ENCODE measurements around the gene SGTA. TPM values are rescaled to one million over a fixed set of nuclear protein-coding genes. Genes with fewer than 3 reads are reported as not detected.

SGTA gene
- polyA plus RNA-seq, 2 donors: 42.5 to 56.1 TPM

DNA sequence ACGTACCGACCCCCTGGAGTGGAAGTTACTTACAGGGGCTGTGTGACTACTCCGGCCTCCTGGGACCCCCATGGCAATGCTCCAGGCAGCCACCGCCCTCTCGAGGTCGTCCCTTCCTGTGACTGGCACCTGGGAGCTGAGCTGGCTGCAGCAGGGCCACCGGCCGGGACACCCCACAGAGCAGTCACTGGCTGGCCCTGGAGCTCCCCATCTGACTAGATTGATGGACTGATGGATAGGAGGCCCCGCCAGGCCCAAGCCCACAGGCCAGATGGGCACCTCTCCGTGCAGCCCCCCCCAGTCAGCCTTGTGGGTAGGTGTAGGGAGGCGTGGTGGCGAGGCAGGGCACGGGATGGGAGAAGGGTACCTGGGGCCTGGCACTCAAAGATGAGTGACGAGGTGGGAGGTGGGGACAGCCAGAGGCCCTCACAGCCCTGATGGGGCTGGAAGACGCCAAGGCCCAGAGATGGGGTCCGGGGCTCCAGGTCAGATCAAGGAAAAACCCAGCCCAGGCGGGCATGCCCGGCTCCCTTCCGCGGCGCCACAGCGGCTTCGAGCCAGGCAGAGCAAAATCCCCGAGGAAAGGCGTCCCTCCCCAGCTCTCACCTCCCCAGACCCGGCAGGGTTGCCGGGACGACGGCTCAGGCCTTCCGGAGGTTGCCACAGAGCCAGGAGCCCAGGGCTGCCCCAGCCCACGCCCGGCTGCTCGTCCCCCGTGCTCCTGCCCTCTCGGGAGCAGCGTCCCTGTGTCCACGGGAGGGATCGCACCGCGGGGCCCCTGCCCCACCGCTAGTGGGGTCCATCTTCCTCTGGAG is 51.7 kb downstream of the SGTA start:
- no peaks in the 10 kb centered on the region for H3K27me3 ChIP-seq (ENCODE audit: control insufficient read depth in 1 of 2, insufficient read depth in 2 of 2, low read length in 2 of 2)
- H3K36me3 ChIP-seq (ENCODE audit: control insufficient read depth in 2 of 2, insufficient read depth in 2 of 2, low read length in 1 of 2): peaks cover 5 to 28% of the 10 kb centered on the region in 2 donors
- no peak overlapping the region for H3K27ac ChIP-seq (ENCODE audit: low read depth in 2 of 2, low read length in 1 of 2)
- no peak overlapping the region for H3K4me3 ChIP-seq (ENCODE audit: low read depth in 1 of 2, low read length in 2 of 2)
- WGBS, 2 donors: 87 to 91% methylated on average over 35 to 41 of the region's 41 CpGs
- peaks cover 3 to 14% of the 10 kb centered on the region in 2 donors for H3K4me1 ChIP-seq (ENCODE audit: control insufficient read depth in 2 of 2, insufficient read depth in 2 of 2, low read length in 1 of 2)
- H3K9me3 ChIP-seq (ENCODE audit: control insufficient read depth in 2 of 2, insufficient read depth in 1 of 2, low read depth in 1 of 2, low read length in 1 of 2): peaks cover 0 to 4% of the 10 kb centered on the region in 2 donors

DNA sequence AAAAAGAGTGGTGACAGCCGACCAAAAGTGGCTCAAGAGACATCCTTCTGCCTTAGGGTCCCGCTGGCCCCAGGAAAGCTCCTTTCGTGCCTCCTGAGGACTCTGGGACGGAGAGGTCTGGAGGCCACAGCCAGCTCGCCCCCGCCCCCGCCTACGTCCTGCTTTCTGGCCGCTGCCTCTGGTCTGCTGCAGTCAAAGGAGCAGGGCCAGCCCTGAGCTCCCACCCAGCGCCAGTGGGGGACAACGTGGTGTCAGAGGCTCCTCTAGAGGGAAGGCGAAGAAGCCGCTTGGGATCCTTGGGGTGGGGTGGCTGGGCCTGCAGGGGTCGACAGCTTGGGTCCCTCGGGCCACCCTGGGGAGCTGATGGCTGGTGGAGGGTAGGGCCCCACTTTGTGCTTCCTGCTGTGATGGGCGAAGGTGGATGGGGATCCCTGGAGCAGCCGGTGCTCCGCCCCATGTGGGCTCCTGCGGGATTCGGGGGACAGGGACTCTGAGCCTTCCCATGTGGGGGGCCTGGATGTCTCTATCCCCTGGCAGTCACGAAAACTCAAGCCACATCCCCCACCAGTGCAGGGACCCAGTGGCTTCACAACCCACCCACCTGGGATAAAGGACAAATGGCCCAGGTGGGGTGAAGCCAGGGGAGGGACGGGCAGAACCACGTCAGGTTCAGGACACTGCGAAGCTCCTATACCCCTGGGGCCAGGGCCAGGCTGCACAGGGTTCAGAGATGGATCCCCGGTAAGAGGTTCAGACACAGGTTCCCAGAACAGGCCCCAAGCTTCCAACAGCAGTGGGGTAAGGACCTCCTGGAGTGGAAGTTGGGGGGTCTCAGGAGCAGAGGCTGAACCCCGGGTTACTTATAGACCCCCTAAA is 52.9 kb downstream of the SGTA start:
- Histone ChIP-seq H3K36me3 (ENCODE audit: control insufficient read depth in 2 of 2, insufficient read depth in 2 of 2, low read length in 1 of 2) (peaks cover 0 to 20% of the 10 kb centered on the region in 2 donors), H3K4me1 (ENCODE audit: control insufficient read depth in 2 of 2, insufficient read depth in 2 of 2, low read length in 1 of 2) (peaks cover 3 to 14% of the 10 kb centered on the region in 2 donors), H3K9me3 (ENCODE audit: control insufficient read depth in 2 of 2, insufficient read depth in 1 of 2, low read depth in 1 of 2, low read length in 1 of 2) (no peaks in the 10 kb centered on the region), H3K27ac (ENCODE audit: low read depth in 2 of 2, low read length in 1 of 2) (no peak overlapping the region), H3K4me3 (ENCODE audit: low read depth in 1 of 2, low read length in 2 of 2) (no peak overlapping the region), H3K27me3 (ENCODE audit: control insufficient read depth in 1 of 2, insufficient read depth in 2 of 2, low read length in 2 of 2) (peaks cover 0 to 3% of the 10 kb centered on the region in 2 donors)
- WGBS, 2 donors: 89 to 90% methylated on average over 26 of the region's 26 CpGs

DNA sequence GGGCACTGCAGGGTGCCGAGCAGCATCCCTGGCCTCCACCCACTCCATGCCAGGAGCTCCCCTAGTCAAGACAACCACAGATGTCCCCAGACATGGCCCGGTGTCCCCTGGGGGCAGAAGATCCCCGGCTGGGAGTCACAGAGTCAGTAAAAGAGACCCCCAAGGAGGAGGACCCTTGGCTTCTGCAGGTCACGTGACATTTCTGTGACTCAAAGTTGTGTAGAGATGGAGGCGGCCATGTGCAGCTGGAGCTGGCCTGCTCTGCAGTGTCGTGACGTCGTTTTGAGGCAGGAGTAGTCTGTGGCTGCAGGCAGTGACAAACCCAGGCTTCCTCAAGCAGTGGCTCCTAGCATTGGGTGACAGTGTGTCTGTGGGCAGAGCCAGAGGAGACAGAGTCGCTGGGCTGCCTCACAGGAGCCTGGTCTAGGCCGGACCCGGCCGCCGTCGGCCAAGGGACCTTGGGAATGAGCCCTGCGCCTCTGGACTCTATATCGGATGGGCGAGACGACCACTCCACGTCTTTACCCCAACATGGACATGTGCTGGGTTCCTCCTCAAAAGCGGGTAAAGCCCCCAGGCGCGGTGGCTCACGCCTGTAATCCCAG is 54.2 kb downstream of the SGTA start:
- WGBS, 2 donors: 83 to 84% methylated on average over 23 of the region's 23 CpGs
- Histone ChIP-seq H3K27me3 (ENCODE audit: control insufficient read depth in 1 of 2, insufficient read depth in 2 of 2, low read length in 2 of 2) (peaks cover 0 to 3% of the 10 kb centered on the region in 2 donors), H3K36me3 (ENCODE audit: control insufficient read depth in 2 of 2, insufficient read depth in 2 of 2, low read length in 1 of 2) (peaks cover 0 to 13% of the 10 kb centered on the region in 2 donors), H3K27ac (ENCODE audit: low read depth in 2 of 2, low read length in 1 of 2) (no peak overlapping the region), H3K4me1 (ENCODE audit: control insufficient read depth in 2 of 2, insufficient read depth in 2 of 2, low read length in 1 of 2) (peaks cover 3 to 8% of the 10 kb centered on the region in 2 donors), H3K4me3 (ENCODE audit: low read depth in 1 of 2, low read length in 2 of 2) (no peak overlapping the region), H3K9me3 (ENCODE audit: control insufficient read depth in 2 of 2, insufficient read depth in 1 of 2, low read depth in 1 of 2, low read length in 1 of 2) (no peaks in the 10 kb centered on the region)

DNA sequence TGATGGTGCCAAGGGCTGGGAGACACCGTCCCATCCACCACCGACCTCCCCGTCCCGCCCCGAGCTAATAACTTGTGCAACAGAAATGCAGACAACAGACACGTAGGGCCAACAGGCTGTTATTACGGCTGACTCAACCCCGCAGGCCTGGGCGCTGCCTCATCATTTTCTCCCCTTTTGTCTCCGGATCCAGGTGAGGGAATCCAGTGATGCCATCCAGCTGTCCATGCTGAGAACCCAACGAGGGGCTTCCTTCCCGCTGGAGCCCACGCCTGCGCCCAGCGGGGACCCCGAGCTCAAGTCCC is 55.5 kb downstream of the SGTA start:
- H3K4me1 ChIP-seq (ENCODE audit: control insufficient read depth in 2 of 2, insufficient read depth in 2 of 2, low read length in 1 of 2): peaks cover 7 to 10% of the 10 kb centered on the region in 2 donors
- H3K9me3 ChIP-seq (ENCODE audit: control insufficient read depth in 2 of 2, insufficient read depth in 1 of 2, low read depth in 1 of 2, low read length in 1 of 2): no peaks in the 10 kb centered on the region
- H3K27me3 ChIP-seq (ENCODE audit: control insufficient read depth in 1 of 2, insufficient read depth in 2 of 2, low read length in 2 of 2): peaks cover 0 to 3% of the 10 kb centered on the region in 2 donors
- no peak overlapping the region for H3K27ac ChIP-seq (ENCODE audit: low read depth in 2 of 2, low read length in 1 of 2)
- no peak overlapping the region for H3K4me3 ChIP-seq (ENCODE audit: low read depth in 1 of 2, low read length in 2 of 2)
- WGBS, 2 donors: 47 to 62% methylated on average over 16 of the region's 16 CpGs
- H3K36me3 ChIP-seq (ENCODE audit: control insufficient read depth in 2 of 2, insufficient read depth in 2 of 2, low read length in 1 of 2): peaks cover 0 to 8% of the 10 kb centered on the region in 2 donors

DNA sequence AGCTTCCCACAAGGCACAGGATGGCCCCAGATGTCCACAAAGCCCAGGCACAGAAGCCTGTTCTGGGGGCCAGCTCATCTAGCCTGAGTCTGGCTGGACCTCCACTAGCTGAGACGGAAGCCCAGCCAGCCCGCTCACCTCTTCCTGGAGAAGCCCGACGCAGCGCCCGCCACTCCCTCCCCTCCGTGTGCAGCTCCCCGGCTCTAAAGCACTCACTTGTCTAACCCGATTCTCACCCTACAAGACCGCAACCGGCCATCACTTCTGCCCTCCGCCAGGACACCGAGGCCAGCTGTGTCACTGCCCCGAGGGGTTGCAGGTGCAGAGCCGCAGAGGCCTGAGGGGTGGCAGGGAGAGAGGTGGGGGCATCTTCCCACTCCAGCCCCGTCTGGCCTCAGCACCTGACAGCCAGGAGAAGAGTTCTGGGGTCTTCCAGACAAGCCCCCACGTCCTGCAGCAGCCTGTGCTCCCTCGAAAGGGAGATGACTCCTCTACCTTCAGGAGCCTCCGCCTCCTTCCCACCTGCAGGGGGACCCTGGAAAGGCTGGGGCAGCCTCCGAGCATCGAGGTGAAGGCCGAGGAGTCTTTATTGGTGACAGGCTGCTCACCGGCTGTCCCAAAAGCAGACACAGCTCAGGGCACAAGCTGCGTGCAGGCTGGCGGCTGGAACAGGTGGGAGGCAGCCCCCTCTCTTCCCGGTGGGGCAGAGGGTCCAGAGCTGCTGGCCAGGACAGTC is 56.0 kb downstream of the SGTA start:
- peaks cover 0 to 4% of the 10 kb centered on the region in 2 donors for H3K36me3 ChIP-seq (ENCODE audit: control insufficient read depth in 2 of 2, insufficient read depth in 2 of 2, low read length in 1 of 2)
- H3K4me3 ChIP-seq (ENCODE audit: low read depth in 1 of 2, low read length in 2 of 2): no peak overlapping the region
- peaks cover 7 to 11% of the 10 kb centered on the region in 2 donors for H3K4me1 ChIP-seq (ENCODE audit: control insufficient read depth in 2 of 2, insufficient read depth in 2 of 2, low read length in 1 of 2)
- no peak overlapping the region for H3K27ac ChIP-seq (ENCODE audit: low read depth in 2 of 2, low read length in 1 of 2)
- H3K9me3 ChIP-seq (ENCODE audit: control insufficient read depth in 2 of 2, insufficient read depth in 1 of 2, low read depth in 1 of 2, low read length in 1 of 2): no peaks in the 10 kb centered on the region
- peaks cover 0 to 3% of the 10 kb centered on the region in 2 donors for H3K27me3 ChIP-seq (ENCODE audit: control insufficient read depth in 1 of 2, insufficient read depth in 2 of 2, low read length in 2 of 2)
- WGBS, 2 donors: 13 to 18% methylated on average over 26 of the region's 26 CpGs

GRCh38 chr19:2726160-2726855 is 56.8 kb downstream of the SGTA start:
- H3K4me1 ChIP-seq (ENCODE audit: control insufficient read depth in 2 of 2, insufficient read depth in 2 of 2, low read length in 1 of 2): peaks cover 7 to 11% of the 10 kb centered on the region in 2 donors

DNA sequence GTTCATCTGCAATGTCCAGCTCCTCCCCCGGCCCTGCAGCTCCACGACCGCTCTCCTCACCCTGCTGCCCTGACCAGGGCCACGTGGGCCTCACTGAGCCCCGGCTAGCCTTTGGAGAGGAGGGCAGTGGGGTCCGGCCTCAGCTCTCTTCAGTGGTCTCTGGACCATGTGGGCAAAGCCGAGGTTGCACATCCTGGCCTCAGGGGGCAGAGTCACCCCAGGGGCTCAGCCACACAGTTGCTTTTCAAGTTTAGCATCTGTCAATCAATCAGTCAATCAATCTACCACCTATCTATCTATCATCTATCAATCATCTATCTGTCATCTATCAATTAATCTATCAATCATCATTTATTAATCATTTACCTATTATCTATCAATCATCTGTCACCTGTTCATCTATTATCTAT is 58.9 kb downstream of the SGTA start:
- Histone ChIP-seq H3K36me3 (ENCODE audit: control insufficient read depth in 2 of 2, insufficient read depth in 2 of 2, low read length in 1 of 2) (no peaks in the 10 kb centered on the region), H3K4me3 (ENCODE audit: low read depth in 1 of 2, low read length in 2 of 2) (no peak overlapping the region), H3K9me3 (ENCODE audit: control insufficient read depth in 2 of 2, insufficient read depth in 1 of 2, low read depth in 1 of 2, low read length in 1 of 2) (no peaks in the 10 kb centered on the region), H3K27me3 (ENCODE audit: control insufficient read depth in 1 of 2, insufficient read depth in 2 of 2, low read length in 2 of 2) (peaks cover 0 to 3% of the 10 kb centered on the region in 2 donors), H3K4me1 (ENCODE audit: control insufficient read depth in 2 of 2, insufficient read depth in 2 of 2, low read length in 1 of 2) (peaks cover 11 to 15% of the 10 kb centered on the region in 2 donors), H3K27ac (ENCODE audit: low read depth in 2 of 2, low read length in 1 of 2) (no peak overlapping the region)
- WGBS, 2 donors: 64 to 65% methylated on average over 7 of the region's 7 CpGs

More at GRCh38 chr19:2726160-2726855, 56.8 kb downstream of the SGTA start:
- no peaks in the 10 kb centered on the region for H3K9me3 ChIP-seq (ENCODE audit: control insufficient read depth in 2 of 2, insufficient read depth in 1 of 2, low read depth in 1 of 2, low read length in 1 of 2)
- no peak overlapping the region for H3K4me3 ChIP-seq (ENCODE audit: low read depth in 1 of 2, low read length in 2 of 2)
- H3K27ac ChIP-seq (ENCODE audit: low read depth in 2 of 2, low read length in 1 of 2): no peak overlapping the region
- 64 to 68% methylated on average over 14 to 15 of the region's 15 CpGs for WGBS, 2 donors
- H3K36me3 ChIP-seq (ENCODE audit: control insufficient read depth in 2 of 2, insufficient read depth in 2 of 2, low read length in 1 of 2): no peaks in the 10 kb centered on the region
- H3K27me3 ChIP-seq (ENCODE audit: control insufficient read depth in 1 of 2, insufficient read depth in 2 of 2, low read length in 2 of 2): peaks cover 0 to 3% of the 10 kb centered on the region in 2 donors

- Histone ChIP-seq H3K27me3 (ENCODE audit: control insufficient read depth in 1 of 2, insufficient read depth in 2 of 2, low read length in 2 of 2) (peaks cover 0 to 3% of the 10 kb centered on the region in 2 donors), H3K4me1 (ENCODE audit: control insufficient read depth in 2 of 2, insufficient read depth in 2 of 2, low read length in 1 of 2) (peaks cover 11 to 15% of the 10 kb centered on the region in 2 donors), H3K9me3 (ENCODE audit: control insufficient read depth in 2 of 2, insufficient read depth in 1 of 2, low read depth in 1 of 2, low read length in 1 of 2) (no peaks in the 10 kb centered on the region), H3K36me3 (ENCODE audit: control insufficient read depth in 2 of 2, insufficient read depth in 2 of 2, low read length in 1 of 2) (no peaks in the 10 kb centered on the region), H3K4me3 (ENCODE audit: low read depth in 1 of 2, low read length in 2 of 2) (no peak overlapping the region), H3K27ac (ENCODE audit: low read depth in 2 of 2, low read length in 1 of 2) (peak overlapping the region in 1 of 2 donors; percentile 39)
- WGBS, 2 donors: 78 to 80% methylated on average over 14 of the region's 14 CpGs
Measured at GRCh38 chr19:2723747-2724146, 59.3 kb downstream of the SGTA start.

All from esophagus (tissue), 2 donors.